ENCODE results near the gene CYTH1. TPM values are rescaled to one million over a fixed set of nuclear protein-coding genes. Genes with fewer than 3 reads are reported as not detected.

The CYTH1 gene
- total RNA-seq, 8 experiments from 2014 or later: 13.9 to 46.4 (median 30.0) TPM

DNA sequence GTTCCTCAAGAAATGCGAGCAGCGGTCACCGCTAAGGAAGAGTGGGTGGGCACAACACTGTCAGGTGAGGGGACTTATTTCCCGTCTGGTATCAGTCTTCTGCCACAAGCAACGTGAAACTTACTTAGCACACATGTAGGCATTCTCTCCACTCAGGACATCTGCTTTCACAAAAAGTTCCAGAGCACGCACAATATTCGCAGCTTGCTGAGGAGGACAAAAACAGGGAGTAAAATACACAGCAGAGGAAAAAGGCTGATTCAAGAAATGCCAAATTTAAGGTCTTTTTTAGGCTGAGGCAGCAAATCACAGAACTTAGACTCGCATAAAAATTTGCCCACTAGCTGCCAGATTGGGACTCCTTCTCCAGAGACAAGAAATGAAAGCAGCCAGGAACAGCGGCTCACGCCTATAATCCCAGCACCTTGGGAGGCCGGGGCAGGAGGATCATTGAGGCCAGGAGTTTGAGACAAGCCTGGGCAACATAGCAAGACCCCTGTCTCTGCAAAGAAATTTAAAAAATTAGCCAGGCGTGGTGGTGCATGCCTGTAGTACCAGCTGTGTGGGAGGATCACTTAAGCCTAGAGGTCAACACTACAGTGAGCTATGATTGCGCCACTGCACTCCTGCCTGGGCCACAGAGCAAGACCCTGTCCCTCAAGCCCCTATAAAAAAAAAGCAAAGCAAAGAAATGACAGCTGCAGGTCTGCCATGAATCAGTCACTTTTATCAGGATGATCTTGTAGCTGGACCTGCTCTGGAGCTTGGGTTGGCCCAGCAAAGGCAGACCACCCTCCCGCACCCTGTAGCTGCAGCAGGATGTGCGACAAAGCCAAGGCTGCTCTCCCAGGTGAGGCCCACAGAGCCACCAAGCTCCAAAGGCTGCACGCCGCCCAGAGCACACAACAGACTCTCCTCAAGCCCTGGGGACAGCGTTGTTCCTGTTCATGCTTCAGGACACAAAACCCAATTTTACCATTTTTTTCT is 38.0 kb upstream of the CYTH1 start:
- no peak for ATAC-seq (replicated peaks in 6 of 8)

DNA sequence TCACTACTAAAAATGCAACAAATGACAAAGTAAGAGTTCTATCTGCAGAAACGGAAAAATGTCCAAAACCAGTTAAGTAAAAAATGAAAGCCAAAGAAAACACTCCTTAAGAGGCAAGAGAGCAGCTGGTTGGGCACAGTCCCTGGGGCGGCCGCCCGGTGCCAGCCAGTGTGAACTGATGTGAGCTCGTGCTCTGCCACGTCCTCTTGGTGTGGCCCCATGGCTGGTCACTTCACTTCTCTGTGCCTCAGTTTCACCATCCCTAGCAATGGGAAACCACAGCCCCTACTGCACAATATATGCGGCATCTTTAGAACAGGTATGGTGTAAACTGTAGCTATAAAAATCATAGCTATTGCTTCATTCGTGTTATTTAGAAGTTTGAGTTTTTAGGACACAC is 37.3 kb upstream of the CYTH1 start:
- in situ Hi-C loops (cut with MboI; ENCODE audit: low pct_unique_long_range_greater_than_20kb in 2 of 9, low sequenced_read_pairs in 9 of 9, unreplicated experiment in 9 of 9): loop anchor here in 1 of 9 experiments (10.0 kb wide), 1 partner anchor 705 kb away; no protein-coding TSS in a partner anchor
- 57 to 100% (median 91%) methylated on average over 1 to 8 of the region's 8 CpGs; no CpG with 5 or more reads in 1 of the 10 experiments for WGBS, 10 experiments
- no peak overlapping the region for H3K27ac ChIP-seq
- ATAC-seq (replicated peaks in 6 of 8): no peak
- no peak overlapping the region for H3K4me3 ChIP-seq
- no peaks in the 10 kb centered on the region for H3K4me1 ChIP-seq (replicated peaks in 1 of 2)

More for the DNA sequence above, 38.0 kb upstream of the CYTH1 start:
- H3K4me1 ChIP-seq (replicated peaks in 1 of 2): no peaks in the 10 kb centered on the region
- WGBS, 10 experiments: 75 to 100% (median 95%) methylated on average over 2 to 12 of the region's 18 CpGs
- H3K4me3 ChIP-seq: no peak overlapping the region
- in situ Hi-C loops (cut with MboI; ENCODE audit: low pct_unique_long_range_greater_than_20kb in 2 of 9, low sequenced_read_pairs in 9 of 9, unreplicated experiment in 9 of 9): loop anchor here in 1 of 9 experiments (10.0 kb wide), 1 partner anchor 705 kb away; no protein-coding TSS in a partner anchor
- H3K27ac ChIP-seq: no peak overlapping the region

DNA sequence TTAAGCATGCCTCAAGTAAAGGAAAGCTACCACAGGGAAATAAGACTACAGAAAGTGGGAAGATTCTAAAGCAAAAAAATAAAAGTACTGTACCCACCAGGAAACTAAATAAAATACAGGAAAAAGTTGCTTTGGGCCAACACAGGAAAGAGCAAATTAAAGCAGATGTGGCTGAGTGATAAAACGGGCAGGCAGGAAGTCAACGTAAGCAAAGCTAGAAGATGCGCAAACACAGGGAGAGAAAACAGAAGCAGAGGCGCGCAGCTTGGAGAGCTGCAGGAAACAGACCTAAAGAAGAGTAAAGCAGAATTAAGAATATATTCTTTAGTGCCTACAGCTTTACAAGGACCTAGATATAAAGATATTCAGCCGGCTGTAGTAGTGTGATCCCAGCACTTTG is 36.9 kb upstream of the CYTH1 start:
- no peak for ATAC-seq (replicated peaks in 6 of 8)
- H3K4me3 ChIP-seq: no peak overlapping the region
- no peaks in the 10 kb centered on the region for H3K4me1 ChIP-seq (replicated peaks in 1 of 2)
- in situ Hi-C loops (cut with MboI; ENCODE audit: low pct_unique_long_range_greater_than_20kb in 2 of 9, low sequenced_read_pairs in 9 of 9, unreplicated experiment in 9 of 9): loop anchor here in 1 of 9 experiments (10.0 kb wide), 1 partner anchor 704 kb away; no protein-coding TSS in a partner anchor
- 50 to 100% (median 85%) methylated on average over 1 to 6 of the region's 6 CpGs for WGBS, 10 experiments
- no peak overlapping the region for H3K27ac ChIP-seq

DNA sequence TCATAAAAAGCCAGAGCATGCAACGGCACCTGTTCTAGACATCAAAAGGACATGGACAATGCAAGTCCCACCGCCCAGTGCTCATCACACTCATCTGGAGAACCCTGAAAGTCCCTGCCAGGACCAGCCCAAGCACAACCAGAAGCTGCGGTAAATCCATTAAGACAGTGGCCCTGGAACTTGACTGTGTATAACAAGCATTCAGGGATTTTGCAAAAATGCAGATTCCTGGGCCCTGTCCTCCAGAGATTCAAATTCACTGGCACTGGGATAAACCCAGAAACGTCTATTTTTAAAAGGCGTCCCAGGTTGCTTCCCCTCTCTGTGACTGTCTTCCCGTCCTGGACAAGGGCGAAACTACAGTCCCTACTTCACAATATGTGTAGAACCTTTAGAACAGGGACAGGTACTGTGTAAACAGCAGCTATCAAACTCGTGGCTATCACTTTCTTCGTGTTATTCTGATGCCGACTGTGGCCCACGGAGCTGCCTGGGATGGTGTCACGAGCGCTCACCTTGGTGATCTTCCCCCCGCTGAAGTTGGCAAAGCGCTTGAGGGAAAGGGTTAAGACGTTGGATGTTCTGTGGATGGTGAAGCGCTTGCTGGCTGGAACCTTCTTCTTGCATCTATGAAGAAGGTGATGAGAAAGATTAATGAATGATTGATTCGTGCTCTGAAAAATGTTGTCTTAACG is 36.2 kb upstream of the CYTH1 start:
- Histone ChIP-seq H3K27ac (no peak overlapping the region), H3K4me1 (replicated peaks in 1 of 2) (no peaks in the 10 kb centered on the region), H3K4me3 (no peak overlapping the region)
- no peak for ATAC-seq (replicated peaks in 6 of 8)
- 74 to 98% (median 92%) methylated on average over 1 to 18 of the region's 19 CpGs for WGBS, 10 experiments
- in situ Hi-C loops (cut with MboI; ENCODE audit: low pct_unique_long_range_greater_than_20kb in 2 of 9, low sequenced_read_pairs in 9 of 9, unreplicated experiment in 9 of 9): loop anchor here in 1 of 9 experiments (10.0 kb wide), 1 partner anchor 703 kb away; no protein-coding TSS in a partner anchor

DNA sequence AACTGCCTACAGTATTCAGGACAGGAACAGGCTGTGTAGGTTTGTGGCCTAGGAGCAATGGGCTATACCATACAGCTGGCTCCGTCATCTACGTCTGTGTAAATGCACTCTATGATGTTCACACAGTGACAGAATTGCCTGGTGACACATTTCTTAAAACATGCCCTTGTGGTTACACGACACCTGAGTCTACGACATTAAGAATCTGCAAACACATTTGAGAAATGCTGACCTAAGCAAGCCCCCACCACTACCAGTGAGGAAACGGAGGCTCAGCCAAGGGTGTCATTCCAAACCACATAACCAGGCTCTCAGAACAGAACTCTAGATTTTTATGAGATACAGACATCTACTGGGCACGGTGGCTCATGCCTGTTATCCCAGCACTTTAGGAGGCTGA is 35.0 kb upstream of the CYTH1 start:
- H3K27ac ChIP-seq: no peak overlapping the region
- no peaks in the 10 kb centered on the region for H3K4me1 ChIP-seq (replicated peaks in 1 of 2)
- in situ Hi-C loops (cut with MboI; ENCODE audit: low pct_unique_long_range_greater_than_20kb in 2 of 9, low sequenced_read_pairs in 9 of 9, unreplicated experiment in 9 of 9): loop anchor here in 1 of 9 experiments (10.0 kb wide), 1 partner anchor 702 kb away; no protein-coding TSS in a partner anchor
- H3K4me3 ChIP-seq: no peak overlapping the region
- 67 to 100% (median 100%) methylated on average over 1 to 6 of the region's 6 CpGs; no CpG with 5 or more reads in 3 of the 10 experiments for WGBS, 10 experiments
- ATAC-seq (replicated peaks in 6 of 8): no peak

DNA sequence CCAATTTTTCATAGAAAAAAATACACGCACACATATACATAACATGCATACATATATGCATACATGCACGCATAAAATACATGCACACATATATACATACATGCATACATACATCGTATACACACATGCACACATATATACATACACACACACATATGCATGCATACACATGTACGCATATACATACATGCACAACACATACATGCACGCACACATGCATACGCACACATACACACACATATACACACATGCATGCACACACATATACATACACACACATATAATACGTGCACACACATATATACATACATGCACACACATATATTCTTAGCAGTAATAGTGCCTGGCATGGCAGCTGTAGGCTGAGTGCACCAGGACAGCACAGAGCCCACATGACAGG is 33.6 kb upstream of the CYTH1 start:
- 51 to 100% (median 92%) methylated on average over 1 to 7 of the region's 7 CpGs for WGBS, 10 experiments
- no peak overlapping the region for H3K4me3 ChIP-seq
- no peak overlapping the region for H3K27ac ChIP-seq
- H3K4me1 ChIP-seq (replicated peaks in 1 of 2): no peaks in the 10 kb centered on the region
- in situ Hi-C loops (cut with MboI; ENCODE audit: low pct_unique_long_range_greater_than_20kb in 2 of 9, low sequenced_read_pairs in 9 of 9, unreplicated experiment in 9 of 9): loop anchor here in 1 of 9 experiments (10.0 kb wide), 1 partner anchor 701 kb away; no protein-coding TSS in a partner anchor
- ATAC-seq (replicated peaks in 6 of 8): peak in 4 of 8 experiments; percentile 16 to 37 (median 26)

DNA sequence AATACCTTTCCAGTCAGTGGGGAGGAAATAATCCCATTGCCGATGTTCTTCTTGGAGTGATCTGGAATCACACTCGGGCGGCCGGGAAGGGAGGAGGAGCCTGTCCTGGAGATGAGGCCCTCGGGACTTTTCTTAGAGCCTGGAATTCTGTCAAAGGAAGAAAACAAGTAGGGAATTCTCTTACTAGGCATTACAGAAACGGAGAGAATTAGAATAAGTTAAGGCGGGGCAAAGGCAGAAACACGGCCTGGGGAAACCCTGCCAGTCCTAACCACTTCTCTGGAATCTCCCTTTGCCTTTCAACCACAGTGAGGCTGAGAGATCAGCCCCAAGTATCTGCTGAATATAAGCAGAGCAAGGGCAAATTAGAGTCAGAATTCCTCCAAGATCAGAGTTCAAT is 30.8 kb upstream of the CYTH1 start:
- 0 to 83% (median 61%) methylated on average over 1 to 6 of the region's 8 CpGs; no CpG with 5 or more reads in 4 of the 10 experiments for WGBS, 10 experiments
- in situ Hi-C loops (cut with MboI; ENCODE audit: low pct_unique_long_range_greater_than_20kb in 2 of 9, low sequenced_read_pairs in 9 of 9, unreplicated experiment in 9 of 9): loop anchor here in 1 of 9 experiments (10.0 kb wide), 1 partner anchor 698 kb away; no protein-coding TSS in a partner anchor
- Histone ChIP-seq H3K4me1 (replicated peaks in 1 of 2) (no peaks in the 10 kb centered on the region), H3K27ac (no peak overlapping the region), H3K4me3 (no peak overlapping the region)
- peak in 3 of 8 experiments; percentile 53 to 80 (median 65) for ATAC-seq (replicated peaks in 6 of 8)

DNA sequence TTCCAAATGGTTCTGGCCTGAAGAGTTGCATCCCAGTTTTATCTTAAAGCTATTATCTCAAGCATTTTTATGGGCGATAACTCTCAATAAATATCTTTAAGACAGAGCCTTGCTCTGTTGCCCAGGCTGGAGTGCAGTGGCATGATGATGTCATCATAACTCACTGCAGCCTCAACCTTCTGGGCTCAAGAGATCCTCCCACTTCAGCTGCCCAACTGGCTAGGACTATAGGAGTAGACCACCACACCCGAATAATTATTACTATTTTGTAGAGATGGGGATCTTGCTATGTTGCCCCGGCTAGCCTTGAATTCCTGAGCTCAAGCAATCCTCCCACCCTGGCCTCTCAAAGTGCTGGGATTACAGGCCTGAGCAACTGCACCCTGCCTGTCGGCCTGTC is 26.1 kb upstream of the CYTH1 start:
- in situ Hi-C loops (cut with MboI; ENCODE audit: low pct_unique_long_range_greater_than_20kb in 2 of 9, low sequenced_read_pairs in 9 of 9, unreplicated experiment in 9 of 9): no loop called here
- ATAC-seq (replicated peaks in 6 of 8): peak in 6 of 8 experiments; percentile 16 to 62 (median 49)
- H3K4me3 ChIP-seq: no peak overlapping the region
- H3K4me1 ChIP-seq (replicated peaks in 1 of 2): no peaks in the 10 kb centered on the region
- H3K27ac ChIP-seq: no peak overlapping the region
- WGBS, 10 experiments: 0 to 100% (median 82%) methylated on average over 1 to 4 of the region's 4 CpGs; no CpG with 5 or more reads in 2 of the 10 experiments

DNA sequence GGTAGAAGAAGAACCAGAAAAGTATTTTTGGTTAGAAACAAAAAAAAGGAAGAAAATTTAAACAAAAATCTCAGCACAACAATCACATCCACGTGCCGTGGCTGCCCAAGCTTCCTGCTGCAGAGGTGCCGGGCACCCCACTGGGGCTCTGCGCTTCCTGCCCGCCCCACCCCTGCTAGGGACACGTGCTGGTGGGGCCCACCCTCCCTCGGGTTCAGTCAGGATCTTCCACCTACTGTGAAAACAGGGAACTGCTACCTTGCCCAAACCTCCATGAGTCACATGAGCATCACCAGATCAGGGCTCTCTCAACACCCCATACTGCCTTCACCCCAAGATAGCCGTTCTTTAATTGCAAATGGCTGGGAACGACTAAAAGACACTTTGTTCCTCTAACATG is 24.4 kb upstream of the CYTH1 start:
- no peak overlapping the region for H3K4me3 ChIP-seq
- H3K4me1 ChIP-seq (replicated peaks in 1 of 2): no peaks in the 10 kb centered on the region
- WGBS, 10 experiments: 76 to 100% (median 84%) methylated on average over 2 to 7 of the region's 9 CpGs; no CpG with 5 or more reads in 3 of the 10 experiments
- in situ Hi-C loops (cut with MboI; ENCODE audit: low pct_unique_long_range_greater_than_20kb in 2 of 9, low sequenced_read_pairs in 9 of 9, unreplicated experiment in 9 of 9): no loop called here
- ATAC-seq (replicated peaks in 6 of 8): no peak
- no peak overlapping the region for H3K27ac ChIP-seq

DNA sequence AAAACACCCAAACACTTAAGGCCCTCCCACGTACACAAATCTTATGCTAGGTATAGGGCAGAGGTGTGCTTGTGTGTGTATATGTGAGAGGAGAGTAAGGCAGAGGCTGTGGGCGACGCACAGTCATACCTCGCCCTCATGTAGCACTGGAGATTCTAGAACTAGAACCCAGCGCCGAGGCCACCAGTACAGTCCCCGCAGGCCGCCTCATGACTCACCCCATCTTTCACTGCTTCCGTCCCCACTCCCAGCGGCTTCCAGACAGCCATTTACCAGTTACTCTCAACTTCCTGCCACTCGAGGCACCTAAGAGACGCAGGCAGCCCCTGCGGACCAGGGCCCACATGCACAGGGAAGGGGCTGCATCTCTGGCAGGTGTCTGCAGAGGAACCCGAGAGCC is 23.2 kb upstream of the CYTH1 start:
- H3K27ac ChIP-seq: no peak overlapping the region
- no peaks in the 10 kb centered on the region for H3K4me1 ChIP-seq (replicated peaks in 1 of 2)
- ATAC-seq (replicated peaks in 6 of 8): no peak
- 80 to 100% (median 90%) methylated on average over 1 to 6 of the region's 14 CpGs; no CpG with 5 or more reads in 5 of the 10 experiments for WGBS, 10 experiments
- in situ Hi-C loops (cut with MboI; ENCODE audit: low pct_unique_long_range_greater_than_20kb in 2 of 9, low sequenced_read_pairs in 9 of 9, unreplicated experiment in 9 of 9): no loop called here
- H3K4me3 ChIP-seq: no peak overlapping the region

DNA sequence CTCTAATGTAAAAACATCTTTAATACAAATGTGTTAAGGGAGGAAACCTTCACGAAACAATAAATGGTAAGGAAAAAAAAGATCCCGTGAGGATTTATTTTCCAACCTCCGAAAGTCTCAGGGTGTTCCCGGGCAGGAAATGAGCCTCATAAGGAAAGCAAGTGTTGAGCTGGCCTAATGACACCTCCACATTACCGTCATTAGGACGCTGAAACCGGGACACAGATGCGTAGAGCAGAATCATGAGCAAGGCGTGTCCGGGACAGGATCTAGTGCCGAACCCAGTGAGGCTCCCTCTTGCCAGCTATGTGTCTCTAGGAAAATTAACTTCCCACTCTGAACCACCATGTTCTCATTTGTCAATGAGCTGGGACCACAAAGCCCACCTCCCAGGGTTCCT is 22.7 kb upstream of the CYTH1 start:
- Histone ChIP-seq H3K27ac (no peak overlapping the region), H3K4me3 (no peak overlapping the region), H3K4me1 (replicated peaks in 1 of 2) (no peaks in the 10 kb centered on the region)
- in situ Hi-C loops (cut with MboI; ENCODE audit: low pct_unique_long_range_greater_than_20kb in 2 of 9, low sequenced_read_pairs in 9 of 9, unreplicated experiment in 9 of 9): no loop called here
- no peak for ATAC-seq (replicated peaks in 6 of 8)
- WGBS, 10 experiments: 39 to 100% (median 95%) methylated on average over 1 to 8 of the region's 11 CpGs; no CpG with 5 or more reads in 1 of the 10 experiments

DNA sequence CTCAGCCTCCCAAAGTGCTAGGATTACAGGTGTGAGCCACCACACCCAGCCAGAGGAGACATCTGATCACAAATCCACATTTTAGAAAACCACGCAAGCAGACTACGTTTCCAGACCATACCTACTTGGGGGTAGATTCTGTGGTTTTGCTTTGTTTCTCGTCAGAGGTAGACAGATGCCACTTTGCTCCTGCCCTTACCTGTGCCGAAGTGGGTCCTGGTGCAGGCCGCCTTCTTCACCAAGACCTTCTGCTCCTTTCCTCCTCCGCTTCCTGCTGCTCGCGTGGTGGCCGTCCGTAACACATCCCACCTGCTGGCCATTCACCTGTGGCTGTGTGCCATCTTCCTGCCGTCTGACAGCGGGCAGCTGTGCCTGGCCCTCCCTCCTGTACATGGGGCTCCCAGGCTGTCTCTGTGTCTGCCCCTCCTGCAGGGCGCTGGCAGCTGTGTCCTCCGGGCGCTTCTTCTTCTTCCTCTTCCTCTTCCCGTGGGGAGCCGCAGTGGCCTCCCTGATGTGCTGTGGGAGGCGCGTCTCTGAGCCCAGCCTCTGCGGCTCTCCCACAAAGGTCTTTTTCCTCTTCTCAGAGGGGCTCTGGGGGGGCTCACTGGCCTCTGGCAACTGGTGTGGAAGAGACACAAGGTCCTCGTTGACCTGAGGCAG is 21.2 kb upstream of the CYTH1 start:
- Histone ChIP-seq H3K4me1 (replicated peaks in 1 of 2) (no peaks in the 10 kb centered on the region), H3K4me3 (no peak overlapping the region), H3K27ac (no peak overlapping the region)
- WGBS, 10 experiments: 83 to 100% (median 97%) methylated on average over 1 to 10 of the region's 21 CpGs; no CpG with 5 or more reads in 4 of the 10 experiments
- in situ Hi-C loops (cut with MboI; ENCODE audit: low pct_unique_long_range_greater_than_20kb in 2 of 9, low sequenced_read_pairs in 9 of 9, unreplicated experiment in 9 of 9): no loop called here
- no peak for ATAC-seq (replicated peaks in 6 of 8)

Data from motor neuron (in vitro differentiated cells).